GM19455 (cell line): ENCODE results near the gene ZDHHC8.

Experiments
- ATAC-seq: cut with Tn5 transposase; IDR thresholded peaks from one replicate; pipeline ENCODE4 v1.9.1; 2021; ENCODE audit not compliant: unreplicated experiment

Gene ZDHHC8

DNA sequence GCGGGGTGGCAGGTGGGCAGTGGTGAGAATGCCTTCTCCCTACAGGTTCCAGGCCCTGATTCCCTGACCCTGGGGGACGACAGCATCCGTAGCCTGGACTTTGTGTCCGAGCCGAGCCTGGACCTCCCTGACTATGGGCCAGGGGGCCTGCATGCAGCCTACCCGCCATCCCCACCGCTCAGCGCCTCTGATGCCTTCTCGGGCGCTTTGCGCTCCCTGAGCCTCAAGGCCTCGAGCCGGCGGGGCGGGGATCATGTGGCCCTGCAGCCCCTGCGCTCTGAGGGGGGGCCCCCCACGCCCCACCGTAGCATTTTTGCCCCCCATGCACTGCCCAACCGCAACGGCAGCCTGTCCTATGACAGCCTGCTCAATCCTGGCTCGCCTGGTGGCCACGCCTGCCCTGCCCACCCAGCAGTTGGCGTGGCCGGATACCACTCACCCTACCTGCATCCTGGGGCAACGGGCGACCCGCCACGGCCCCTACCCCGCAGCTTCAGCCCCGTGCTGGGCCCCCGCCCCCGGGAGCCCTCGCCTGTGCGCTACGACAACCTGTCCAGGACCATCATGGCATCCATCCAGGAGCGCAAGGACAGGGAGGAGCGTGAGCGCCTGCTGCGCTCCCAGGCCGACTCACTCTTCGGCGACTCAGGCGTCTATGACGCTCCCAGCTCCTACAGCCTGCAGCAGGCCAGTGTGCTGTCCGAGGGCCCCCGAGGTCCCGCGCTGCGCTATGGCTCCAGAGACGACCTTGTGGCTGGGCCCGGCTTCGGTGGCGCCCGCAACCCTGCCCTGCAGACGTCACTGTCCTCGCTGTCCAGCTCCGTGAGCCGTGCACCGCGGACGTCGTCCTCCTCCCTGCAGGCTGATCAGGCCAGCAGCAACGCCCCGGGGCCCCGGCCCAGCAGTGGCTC lies 11.4 kb downstream of the ZDHHC8 start:
- ATAC-seq = no peak

DNA sequence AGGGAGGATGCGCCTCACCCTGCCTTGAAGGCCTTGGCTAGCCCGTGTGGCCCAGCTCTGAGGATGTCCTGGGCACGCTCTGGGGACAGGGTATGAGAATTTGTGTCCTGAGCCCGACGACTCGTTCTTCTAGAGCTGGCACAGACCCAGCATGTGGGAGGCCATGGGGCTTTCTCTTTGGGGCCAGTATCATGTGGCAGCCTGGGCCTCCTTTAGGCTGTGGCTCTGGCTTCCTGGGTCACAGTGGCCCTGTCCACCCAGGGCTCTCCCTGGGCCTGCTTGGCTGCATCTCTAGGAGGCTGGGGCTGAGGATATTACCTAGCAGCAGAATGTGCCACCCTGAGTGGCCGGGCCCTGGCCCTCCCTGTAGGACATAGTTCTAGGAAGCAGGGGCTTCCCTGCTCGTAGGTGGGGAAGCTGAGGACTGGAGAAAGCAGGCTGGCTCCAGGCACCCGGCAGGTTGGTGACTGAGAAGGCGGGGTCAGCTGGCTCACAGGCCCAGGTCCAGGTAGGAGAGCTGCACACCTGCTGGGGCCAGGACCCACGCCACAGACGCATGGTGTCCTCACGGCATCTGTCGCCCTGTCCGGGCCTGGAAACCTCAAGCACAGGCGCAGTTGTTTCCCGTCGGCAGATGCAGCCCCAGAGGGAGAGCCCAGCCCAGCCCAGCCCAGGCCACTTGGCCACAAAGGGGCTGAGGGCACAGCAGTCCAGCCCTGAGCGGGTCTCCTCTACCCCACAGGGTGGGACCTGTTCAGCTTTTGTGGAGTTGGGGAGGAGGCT lies 12.5 kb downstream of the ZDHHC8 start:
- no peak for ATAC-seq

DNA sequence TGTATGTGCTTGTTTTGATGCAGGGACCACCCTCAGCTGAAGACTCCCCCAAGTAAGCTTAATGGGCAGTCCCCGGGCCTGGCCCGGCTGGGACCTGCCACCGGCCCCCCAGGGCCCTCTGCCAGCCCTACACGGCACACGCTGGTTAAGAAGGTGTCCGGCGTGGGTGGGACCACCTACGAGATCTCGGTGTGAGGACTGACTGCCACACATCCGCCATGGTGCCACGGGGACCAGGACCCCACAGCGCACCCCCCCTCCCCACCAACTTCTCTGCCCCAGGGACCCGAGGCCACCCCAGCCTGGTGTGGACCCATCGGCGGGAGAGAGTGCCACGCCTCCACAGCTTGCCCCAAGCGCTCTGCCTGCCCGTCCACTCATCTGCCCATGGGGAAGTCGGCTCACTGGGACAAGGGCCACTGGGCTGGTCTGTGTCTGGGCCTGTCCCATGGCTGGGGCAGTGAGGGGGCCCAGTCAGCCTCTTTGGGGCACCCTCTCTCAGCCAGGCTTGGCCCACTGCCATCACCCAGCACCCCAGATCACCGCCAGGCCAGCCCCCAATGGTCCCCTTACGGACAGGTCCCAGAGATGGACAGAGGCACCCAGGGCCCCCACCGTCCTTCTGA lies 13.7 kb downstream of the ZDHHC8 start:
- ATAC-seq = no peak

DNA sequence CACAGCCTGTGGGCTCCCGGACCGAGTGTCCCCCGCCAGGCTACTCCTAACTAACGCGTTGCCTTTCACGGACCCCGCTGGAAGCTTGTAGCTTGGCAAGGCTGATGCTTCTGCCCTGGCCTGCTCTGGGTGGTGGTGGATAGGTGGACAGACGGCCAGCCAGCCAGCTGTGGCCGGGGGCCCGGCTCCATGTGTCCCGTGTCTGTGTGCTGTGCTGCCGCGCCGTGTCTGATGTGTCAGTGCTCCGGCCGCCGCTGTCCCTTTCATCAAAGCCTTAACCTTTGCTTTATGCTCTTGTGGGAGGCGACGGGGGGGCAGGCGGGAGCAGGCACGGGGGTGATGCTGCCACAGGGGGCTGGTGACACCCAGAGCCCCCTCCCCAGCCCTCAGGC lies 14.2 kb downstream of the ZDHHC8 start:
- no peak for ATAC-seq

DNA sequence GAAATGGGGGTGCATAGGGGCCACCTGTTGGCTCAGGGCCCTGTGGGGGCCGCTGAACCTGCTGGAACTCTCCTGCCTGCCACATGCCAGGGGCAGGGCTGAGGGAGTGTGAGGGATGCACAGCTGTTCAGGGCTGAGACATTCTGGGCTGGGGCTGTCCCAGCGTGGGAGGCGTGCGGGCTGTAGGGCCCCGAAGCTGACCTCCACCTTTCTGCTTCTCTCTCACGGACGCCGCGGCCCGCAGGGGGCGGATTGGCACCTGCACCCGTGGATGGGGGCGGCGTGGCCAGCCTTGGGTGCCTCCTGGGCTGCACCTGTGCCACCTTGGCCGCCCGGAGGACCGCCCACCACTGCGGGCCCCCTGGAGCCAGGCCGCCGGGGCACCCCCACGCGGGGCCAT lies 15.2 kb downstream of the ZDHHC8 start:
- ATAC-seq = no peak

DNA sequence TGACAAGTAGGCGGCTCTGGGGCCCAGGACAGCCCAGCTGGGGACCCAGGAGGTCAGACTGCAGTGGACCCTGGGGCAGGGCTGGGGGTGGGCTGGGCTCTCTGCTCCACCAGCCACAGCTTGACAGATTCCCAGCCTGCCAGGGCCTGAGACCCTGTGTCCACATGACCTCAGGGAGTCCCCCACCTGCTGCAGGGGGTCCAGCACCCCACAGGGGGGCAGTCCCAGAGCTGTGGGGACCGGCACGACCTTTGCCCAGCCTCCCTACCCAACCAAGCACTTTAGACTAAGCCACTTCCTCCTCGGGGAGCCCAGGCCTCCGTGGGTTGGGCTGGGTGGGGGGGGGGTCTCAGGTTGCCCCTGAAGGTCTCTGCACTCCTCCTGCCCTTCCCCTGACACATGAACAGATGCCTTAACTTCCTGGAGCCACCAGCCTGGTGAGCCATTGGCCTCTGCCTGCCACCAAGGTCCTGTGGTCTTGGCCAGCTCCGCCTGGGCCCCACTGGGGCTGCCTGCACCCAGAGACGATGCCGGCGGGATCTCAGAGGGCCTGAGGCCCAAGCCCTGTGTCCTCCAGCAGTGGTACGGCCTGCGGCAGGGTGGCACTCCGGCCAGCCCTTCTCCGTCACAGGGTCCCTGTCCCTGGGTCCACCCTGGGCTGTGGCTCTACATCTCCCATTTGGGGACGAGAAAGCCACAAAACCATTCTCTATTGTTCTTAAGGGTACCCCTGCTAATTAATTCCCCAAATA lies 15.8 kb downstream of the ZDHHC8 start:
- no peak for ATAC-seq

DNA sequence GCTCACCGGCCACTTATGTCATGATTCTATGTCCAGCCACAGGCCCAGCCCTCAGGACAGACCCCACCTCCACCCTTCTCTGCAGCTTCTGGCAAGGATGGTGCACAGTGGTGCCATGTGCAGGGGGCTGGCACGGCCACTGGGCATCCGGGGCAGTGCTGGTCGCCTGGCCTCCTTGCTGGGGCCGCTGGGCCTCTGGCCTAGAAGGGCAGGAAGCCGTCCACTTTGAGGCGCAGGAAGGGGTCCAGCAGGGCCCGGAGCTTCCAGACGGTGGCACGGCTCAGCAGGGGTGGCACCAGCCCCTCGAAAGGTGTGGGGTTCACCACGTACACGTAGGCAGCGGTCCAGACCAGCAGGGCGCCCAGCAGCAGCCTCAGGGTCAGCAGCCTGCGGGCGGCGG lies 16.8 kb downstream of the ZDHHC8 start:
- ATAC-seq = no peak

DNA sequence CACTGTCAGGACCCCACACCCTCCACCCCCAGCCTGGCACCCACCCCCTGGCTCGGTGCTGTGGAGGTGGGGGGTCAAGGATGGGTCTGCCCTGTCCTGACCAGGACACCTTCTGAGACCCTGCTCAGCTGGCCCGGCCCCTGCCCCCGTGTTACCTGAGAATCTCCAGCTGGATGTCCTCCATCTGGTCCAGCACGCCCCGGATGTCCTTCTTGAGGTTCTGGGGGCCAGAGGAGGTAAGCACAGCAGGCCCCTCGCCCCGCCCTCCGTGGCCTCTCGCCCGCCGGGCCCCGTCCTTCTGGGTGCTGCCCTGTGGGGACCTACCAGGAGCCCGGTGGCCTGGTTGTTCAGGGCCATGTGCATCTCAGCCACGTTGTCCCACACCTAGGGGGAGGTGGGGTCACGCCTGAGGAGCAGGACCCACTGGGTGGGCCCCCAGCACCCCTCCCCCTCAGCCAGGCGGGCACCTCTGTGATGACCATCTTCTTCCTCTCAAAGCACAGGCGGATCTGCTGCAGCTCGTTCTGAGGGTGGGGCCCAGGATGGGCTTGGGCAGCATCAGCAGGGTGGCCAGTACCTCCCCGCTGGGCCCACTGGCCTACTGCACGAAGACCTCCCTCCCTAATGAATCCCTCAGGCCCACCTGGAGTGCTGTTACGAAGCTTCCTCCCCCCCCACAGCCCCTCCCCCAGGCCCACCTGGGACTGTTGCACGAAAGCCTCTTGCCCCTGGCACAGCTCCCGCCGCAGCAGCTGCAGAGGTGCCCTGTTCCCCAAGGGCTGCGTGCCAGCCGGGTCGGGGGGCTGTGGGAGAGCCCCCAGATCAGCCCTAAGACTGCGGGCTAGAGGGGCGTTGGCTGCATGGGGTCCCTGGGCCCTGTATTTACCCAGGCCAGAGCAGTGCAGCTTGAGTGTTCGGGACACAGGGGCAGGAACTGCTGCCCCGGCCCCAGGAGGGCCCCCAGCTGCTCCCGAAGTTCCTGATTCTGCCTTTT lies 17.9 kb downstream of the ZDHHC8 start:
- ATAC-seq = no peak

DNA sequence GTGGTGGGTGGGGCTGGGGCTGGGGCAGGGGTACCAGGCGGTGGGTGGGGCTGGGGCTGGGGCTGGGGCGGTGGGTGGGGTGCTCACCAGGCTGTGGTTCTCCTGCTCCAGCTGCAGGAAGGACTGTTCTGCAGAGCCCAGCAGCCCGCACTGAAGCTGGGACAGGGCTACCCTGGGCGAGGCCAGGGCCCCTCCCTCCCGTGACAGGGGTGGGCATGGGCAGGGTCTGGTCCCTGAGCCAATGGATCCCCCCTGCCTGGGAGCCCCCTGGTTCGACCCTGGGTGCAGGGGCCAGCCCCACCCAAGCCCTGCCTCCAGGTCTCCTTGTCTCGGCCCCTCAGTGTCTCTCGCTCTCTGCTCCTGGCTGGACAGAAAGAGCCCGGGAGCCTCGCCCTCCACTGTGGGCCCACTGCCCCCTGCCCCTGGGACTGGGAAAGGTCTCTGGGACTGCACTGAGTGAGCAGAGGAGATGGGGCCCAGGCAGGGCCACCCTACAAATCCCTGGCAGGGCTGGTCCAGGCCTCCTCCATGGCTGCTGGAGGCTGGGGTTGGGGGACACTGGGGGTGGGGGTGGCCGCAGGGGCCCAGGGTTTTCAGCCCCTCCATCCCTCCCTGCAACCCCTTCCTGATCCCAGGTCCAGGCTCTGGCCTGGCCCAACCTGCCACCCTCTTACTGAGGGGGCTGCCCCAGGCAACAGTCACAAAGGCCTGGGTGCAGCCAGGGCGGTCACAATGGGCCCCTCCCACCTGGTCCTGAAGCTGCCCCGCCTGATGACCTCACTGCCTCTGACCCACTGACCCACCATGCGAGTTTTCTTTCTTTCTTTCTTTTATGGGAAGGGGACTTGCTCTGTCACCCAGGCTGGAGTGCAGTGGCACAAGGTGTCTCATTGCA lies 19.0 kb downstream of the ZDHHC8 start, which contains the start of gene CCDC188:
TSS of gene CCDC188 (minus strand) at position 675 of the 895 bp plus-strand sequence. CDS start at position 606, 69 bp downstream.
- no peak for ATAC-seq

DNA sequence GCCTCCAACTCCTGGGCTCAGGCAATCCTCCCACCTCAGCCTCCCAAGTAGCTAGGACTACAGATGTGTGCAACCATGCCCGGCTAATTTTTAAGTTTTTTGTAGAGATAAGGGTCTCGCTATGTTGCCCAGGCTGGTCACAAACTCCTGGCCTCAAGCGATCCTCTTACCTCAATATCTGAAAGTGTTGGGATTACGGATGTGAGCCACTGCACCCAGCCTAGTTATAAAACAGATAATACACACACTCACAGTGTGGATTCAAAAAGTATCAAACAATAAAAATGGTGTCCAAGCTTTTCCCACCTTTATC lies 19.6 kb downstream of the ZDHHC8 start:
- ATAC-seq = no peak

DNA sequence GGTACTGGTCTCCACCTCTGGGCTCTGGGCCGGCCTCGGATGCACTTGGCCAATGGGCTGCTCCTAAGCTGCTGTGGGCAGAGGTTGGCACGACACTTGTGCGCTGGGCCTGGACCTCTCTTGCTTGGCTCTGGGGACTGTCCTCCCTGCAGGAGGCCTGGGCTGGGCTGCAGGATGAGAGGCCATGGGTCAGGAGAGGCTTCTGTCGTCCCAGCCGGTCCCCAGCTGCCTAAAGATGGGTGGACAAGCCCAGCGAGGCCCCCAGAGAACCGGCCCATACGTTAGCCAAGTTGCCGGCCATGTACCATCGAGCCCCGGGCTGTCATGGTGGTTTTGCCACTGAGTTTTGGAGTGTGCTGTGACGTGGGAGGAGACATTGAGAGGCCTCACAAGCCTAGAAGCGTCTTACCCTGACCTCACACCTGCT lies 20.9 kb downstream of the ZDHHC8 start:
- ATAC-seq = no peak

DNA sequence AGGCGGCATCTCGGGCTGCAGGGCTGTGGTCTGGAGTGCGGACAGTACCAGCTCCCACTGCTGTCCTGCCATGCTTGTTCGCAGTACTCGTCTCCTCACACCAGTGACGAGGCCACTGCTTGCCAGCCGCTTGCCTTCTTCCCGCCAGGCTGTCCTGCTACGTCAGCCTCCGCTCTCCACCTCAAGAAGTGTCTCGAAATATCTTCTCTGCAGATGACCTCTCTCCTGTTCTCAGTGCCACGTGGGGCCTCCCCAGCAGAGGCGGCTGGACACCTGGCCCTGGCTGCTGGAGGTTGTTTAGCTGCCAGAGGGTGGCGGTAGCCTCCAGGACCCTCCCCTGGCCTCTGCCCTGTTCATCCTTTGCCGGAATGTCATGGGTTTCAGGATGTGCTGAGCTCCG lies 22.3 kb downstream of the ZDHHC8 start:
- no peak for ATAC-seq

DNA sequence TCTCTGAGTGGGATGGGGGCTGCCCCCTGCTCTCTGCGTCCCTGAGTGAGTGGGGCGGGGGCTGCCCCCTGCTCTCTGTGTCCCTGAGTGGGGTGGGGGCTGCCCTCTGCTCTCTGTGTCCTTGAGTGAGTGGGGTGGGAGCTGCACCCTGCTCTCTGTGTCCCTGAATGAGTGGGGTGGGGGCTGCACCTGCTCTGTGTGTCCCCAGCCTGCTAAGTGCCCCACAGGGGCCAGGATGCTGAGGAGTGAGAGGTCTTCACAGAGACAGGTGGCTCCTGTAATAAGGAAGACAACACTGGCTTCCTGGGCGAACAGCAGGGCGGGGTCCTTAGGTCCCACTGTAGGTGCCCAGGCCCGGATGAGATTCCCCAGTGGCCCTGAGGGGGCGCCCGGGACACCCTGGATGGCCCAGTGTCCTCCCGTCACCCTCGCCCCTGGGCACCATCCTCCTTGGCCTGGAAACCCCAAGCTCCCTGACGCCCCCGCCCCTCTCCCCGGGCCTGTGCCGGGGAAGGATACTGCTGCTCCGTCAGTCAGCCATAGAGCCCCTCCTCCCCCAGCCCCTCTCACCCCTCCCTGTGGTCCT lies 23.1 kb downstream of the ZDHHC8 start:
- no peak for ATAC-seq

DNA sequence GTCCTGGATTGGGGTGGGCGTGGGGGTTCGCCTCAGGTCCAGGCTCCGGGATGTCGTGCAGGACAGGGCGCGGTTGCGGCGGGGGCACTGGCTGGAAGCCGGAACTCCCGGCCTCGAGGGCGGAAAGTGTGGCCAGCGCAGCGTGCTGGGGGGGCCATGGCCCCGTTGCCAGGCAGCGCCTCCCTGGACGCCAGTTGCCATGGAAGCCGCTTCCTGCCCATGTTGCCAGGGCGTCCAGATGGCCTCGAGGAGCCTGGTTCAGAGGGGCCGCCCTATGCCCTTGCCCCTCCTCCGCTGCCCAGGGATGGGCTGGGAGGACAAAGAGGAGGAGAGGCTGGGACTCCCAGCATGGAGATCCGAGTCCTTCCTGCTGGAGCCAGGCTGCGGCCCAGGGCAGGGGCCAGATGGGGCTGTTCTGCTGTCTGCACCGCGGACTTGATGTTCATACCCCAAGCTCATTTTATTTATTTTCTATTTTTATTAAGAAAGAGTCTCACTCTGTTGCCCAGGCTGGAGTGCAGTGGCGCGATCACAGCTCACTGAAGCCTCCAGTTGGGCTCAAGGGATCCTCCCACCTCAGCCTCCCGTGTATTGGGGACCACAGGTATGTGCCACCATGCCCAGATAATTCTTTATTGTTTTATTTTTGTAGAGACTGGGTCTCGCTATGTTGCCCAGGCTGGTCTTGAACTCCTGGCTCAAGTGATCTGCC lies 23.9 kb downstream of the ZDHHC8 start:
- ATAC-seq = no peak

DNA sequence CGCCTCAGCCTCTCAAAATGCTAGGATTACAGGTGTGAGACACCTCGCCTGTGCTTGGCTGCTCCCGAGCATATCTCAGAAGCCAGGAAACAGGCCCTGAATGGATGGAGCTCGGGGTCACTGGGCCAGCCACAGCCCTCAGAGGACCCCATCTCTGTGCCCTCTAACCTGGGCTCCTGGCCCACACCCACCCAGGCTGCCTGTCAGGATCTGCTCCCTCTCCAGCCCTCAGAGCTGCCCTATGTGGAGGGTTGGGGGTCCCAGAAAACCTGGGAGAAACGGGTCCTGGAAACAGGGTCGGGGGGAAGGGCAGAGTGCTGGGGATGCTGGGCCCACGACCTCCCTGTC lies 24.4 kb downstream of the ZDHHC8 start:
- no peak for ATAC-seq

DNA sequence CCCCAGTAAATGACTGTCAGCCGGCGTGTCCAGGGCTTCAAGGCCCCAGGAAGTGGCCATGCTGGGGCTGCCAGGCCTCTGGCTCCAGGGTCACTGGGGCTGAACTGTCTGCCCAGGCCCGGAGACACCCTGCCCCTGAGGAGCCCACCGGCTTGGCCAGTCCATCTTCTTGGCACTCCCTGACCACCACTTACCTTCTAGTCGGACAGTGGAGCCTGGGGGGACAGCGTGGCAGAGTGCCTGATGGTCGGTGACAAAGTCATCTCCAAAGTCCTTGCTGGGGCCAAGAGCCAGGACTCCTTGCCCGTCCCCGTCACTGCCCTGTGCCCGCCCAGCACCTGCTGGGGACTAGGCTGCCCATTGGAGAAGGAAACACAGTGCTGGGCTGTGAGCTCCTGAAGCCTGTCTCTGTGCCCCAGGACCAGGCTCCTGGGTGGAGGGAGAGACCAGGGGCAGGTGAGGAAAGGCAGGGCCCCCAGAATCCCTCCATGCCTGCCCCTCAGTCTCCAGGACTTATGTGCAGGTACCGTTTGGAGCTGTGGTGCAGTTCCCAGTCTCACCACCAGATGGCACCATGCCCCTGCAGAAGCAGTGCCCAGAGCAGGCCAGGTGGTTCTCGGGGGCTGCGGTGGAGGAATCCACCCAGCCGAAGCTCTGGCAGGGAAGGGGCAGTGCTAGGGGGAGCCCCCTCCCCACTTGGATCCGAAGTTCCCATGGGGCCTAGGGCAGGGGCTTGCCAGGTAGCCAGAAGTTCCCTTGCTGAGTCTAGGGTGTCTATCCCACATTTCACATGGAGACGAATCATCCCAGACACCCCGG lies 25.2 kb downstream of the ZDHHC8 start:
- ATAC-seq = no peak
